Sigmoid colon (tissue), 4 donors: ENCODE data around the gene DGKQ.

Source experiments
- CTCF ChIP-seq, 4 experiments: fragments of 450-650 bp in 3 of 4; fragments of 200-600 bp in 1 of 4; IDR thresholded peaks; one replicate each; pipeline ENCODE4 v1.5.1; 2016 to 2019; ENCODE audit warnings: antibody characterized with exemption in 4 of 4, mild to moderate bottlenecking in 3 of 4, moderate library complexity in 2 of 4
- EP300 ChIP-seq, 4 donors: sonication (generic); formaldehyde crosslinking; IDR thresholded peaks; one replicate each; pipeline ENCODE4 v1.6.1; 2017; ENCODE audit warnings: antibody characterized with exemption in 4 of 4
- POLR2A ChIP-seq, 2 donors: fragments of 450-650 bp; IDR thresholded peaks; one replicate each; pipeline ENCODE4 v1.6.1; 2016; ENCODE audit warnings: antibody characterized with exemption in 2 of 2, mild to moderate bottlenecking in 2 of 2, moderate library complexity in 2 of 2
- POLR2AphosphoS5 ChIP-seq, 4 donors: sonication (generic); formaldehyde crosslinking; IDR thresholded peaks; one replicate each; pipeline ENCODE4 v1.6.1; 2017; ENCODE audit warnings: antibody characterized with exemption in 4 of 4

DNA sequence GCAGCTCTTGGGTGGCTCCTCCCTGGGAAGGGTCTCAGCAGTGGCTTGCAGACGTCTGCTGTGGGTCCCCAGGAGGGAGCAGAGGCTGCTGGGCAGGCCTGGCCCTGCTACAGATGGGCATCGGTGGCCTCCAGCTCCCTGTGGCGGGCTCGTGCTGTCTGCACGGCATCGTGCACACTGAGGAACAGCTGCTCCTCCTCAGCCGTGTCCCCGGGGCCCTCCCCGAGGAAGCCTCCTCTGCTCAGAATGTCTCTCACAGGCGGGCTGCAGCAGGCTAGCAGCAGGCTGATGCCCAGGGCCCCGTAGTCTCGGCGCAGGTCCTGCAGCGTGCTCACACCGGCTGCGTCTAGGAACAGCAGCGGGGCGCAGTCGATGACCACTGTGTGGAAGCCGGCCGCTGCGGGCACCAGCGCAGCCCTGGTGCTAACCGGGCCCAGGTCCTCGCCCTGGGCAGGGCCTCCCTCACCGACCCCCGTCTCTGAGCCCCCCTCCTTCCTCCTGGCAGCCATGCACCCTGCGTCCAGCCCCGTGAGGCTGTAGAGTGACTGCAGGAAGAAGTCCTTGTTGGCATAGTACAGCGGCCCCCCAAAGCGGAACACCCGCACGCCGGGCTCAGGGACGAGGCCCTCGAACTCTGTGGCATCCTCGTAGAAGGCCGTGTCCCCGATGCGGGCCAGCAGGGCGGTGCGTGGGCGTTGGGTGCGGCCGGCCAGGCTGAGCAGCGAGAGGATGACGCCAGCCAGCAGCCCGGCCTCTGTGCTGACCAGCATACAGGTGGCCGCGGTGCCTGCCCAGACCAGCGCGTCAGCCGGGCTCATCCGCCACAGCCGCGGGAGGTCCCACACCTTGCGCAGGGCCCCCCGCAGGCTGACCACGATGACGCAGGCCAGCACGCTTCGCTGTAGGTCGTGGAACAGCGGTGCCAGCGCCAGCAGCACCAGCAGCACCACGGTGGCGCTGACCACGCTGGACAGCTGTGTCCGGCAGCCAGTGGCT, 15.7 kb upstream of the DGKQ start:
- TF ChIP-seq CTCF (IDR thresholded peaks at IDR 0.05) (no peak), EP300 (IDR thresholded peaks at IDR 0.05) (no peak), POLR2A (IDR thresholded peaks at IDR 0.05) (no peak), POLR2AphosphoS5 (IDR thresholded peaks at IDR 0.05) (no peak)
